GM19455 (cell line): ENCODE data around the gene H2BK1.

ENCODE experiments used
- ATAC-seq: cut with Tn5 transposase; IDR thresholded peaks from one replicate; pipeline ENCODE4 v1.9.1; 2021; ENCODE audit not compliant: unreplicated experiment

H2BK1 gene

DNA sequence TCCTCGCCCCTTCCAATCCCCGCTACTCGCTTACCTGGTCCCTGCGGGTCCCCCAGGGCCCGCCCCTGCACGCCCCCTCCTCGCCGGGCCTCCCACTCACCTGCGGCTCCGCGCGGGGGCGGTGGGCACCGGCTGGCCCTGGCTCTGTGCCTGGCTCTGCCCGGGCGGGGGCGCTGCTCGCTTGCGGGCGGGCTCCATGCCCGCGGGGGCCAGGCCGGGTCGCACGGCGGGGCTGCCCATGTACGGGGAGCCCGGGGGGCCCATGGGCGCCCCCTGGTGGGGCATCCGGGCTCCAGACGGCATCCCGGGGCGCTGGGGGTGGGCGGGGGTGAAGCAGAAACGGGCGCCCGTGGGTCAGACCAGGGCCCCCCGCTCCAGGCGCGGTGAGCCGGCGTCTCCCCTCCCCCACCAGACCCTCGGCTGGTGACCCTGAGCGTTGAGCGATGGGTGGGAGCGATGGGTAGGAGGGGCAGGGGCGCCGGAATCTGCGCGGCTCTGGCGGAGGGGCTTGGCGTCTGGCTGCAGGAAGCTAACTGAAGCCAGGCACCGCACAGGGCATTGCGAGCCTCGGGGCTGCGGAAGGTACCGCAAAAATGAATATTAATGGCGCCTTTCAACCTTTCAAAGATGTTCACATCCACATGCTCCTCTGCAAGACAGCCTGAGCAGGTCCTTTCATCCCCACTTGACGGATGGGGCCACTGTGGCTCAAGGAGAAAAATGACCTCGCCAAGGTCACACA is 35.2 kb upstream of the H2BK1 start:
- no peak for ATAC-seq

DNA sequence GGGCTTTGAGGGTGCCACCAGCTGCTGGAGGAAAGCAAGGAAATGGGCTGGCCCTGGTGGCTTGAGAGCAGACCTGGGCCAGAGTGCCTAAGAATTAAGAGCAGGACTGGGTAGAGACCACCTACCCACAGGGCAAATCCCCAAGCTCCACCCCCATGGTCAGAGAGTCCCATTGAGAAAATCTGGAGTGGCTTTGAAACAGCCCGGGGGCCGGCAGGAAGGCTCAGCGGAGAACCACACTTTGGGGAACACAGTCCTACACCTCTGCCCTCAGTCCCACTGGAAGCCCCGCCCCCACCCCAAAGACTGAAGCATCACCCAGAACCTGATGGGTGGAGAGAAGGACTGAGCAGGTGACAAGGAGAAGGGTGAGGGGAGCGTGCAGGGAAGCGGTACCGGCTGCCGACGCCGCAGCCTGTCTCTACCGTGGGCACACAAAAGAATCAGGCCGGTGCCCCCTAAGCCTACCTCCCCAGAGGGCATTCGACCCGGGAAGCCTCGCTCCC is 34.6 kb upstream of the H2BK1 start:
- ATAC-seq: no peak

DNA sequence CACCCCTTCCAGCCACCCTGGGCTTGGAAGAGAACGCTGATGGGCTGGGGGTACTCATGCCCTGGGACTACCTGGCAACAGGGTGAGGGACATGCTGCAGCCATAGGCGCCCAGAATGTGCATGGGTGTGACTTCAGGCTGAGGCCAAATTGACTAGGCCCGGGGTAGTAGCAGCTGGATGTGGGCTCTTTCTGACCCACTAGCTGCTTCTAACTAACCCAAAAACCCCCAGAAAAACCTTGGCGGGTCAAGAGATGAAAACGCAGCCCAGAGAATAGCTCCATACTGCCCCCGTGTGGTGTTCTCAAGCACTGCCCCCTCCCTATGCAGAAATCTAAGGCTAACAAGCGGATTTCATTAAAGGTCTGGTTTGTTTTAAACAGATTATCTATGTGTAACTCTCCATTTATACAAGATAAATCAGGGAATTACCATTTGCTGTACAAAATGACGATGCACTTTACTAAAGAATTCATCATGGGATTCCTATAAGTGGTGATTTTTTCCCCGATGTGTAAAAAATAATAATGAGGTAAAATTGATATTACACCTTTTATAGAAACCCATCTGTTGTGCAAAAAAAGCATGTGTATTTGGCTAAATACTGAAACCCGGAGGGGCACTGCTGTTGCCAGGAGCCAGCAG is 34.0 kb upstream of the H2BK1 start:
- no peak for ATAC-seq

DNA sequence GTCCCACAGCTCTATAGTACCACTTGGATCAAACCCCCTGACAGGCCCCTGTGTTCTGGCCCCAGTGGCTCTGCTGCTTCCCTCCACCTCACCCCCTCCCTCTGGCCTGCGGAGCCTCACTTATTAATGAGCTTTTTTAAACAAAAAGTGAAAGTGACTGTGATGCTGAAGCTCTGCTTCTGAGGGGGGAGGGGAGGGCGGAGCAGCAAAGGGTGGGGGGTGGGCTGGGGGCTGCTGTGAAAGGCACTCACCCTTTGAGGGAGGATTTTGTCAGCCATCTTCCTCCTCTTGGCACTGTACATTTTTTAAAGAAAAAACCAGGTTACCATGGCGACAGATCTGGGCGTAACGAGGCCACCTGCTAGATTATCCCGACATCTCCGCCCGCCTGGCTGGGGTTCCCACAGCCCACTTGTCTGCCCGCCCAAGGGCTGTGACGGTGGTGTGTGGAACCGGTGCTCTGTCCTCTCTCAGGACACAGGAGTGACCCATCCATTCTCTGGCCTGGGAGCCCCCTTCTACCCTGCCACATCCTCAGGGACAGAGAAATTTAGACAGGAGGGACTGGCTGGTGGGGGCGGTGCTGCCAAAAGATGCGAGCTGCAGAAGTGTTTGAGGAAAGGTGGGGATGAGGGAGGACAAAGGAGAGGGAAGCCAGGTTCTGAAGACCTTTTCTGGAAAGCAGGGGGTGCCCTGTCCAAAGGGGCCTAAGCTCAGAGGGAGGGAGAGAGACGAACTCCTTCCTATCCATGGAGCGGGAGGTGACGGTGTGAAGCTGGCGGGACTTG is 33.3 kb upstream of the H2BK1 start:
- ATAC-seq: no peak

DNA sequence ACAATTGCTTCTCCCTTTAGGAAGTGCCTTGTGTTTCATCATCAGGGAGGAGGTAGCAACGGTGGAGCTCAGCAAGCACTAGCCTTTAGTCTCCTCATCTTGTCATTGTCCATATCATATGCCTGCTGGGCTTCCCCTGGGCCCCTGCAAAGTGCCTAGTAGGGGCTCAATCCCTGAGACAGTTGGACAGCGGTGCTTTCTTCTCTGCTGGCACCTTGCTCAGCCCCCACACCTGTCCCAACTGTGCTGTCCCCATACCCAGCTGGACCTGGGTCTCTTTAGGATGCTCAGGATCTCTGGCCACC is 32.7 kb upstream of the H2BK1 start:
- ATAC-seq: no peak

DNA sequence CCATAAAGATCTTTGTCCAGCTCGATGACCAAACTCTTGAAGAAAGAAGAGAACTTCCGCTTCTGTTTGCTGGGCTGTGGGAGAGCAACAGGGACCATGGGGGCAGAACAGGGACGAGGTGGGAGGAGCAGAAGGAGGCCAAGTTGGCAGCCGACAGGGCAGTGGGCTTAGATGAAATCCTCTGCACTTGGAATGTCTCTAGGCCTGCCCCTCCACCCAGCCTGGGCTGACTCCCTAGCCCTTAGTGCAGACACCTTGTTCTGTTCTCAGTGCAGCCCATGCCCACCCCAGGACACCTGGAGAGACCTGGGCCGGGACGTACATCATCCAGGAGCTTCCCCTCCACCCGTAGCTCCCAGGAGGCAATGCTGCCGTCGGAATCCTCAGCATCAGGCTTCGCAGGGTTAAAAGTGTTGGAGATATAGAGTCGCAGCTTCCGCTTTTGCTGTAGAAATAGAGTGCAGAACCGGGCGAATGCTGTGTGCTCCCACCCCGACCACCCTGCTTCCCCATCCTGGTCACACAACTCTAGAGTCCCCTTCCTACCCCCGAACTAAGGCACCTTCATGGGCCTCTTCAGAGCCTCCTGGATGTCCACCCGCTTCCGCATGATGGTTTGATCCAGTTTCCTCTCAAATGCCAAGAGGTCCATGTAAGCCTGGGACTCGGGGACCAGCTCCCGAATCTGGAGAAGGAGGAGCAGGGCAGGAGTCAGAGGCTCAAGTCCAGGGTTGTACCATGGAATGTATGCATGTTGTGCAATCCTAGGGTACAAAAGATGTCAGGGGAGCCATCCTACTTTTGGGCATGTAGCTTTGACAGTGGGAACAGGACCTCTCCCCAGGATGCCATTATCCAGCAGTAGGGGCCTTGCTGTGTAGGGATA is 32.1 kb upstream of the H2BK1 start:
- ATAC-seq: no peak

DNA sequence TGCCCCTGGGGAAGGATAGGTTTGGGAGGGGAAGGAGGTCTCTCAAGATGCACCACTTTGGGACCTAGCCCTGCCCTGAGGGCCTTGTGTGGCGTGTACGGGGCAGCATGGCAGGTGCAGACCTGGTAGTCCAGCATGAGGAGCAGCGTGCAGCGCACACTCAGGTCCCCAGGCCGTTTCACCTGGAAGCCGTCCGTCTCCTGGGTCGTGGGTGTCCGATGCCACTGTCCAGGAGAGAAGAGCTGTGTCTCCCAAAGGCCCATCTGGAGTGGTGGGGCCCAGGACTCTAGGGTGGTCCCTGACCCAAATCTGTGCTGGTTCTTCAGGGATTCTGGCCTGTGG is 31.4 kb upstream of the H2BK1 start:
- no peak for ATAC-seq

DNA sequence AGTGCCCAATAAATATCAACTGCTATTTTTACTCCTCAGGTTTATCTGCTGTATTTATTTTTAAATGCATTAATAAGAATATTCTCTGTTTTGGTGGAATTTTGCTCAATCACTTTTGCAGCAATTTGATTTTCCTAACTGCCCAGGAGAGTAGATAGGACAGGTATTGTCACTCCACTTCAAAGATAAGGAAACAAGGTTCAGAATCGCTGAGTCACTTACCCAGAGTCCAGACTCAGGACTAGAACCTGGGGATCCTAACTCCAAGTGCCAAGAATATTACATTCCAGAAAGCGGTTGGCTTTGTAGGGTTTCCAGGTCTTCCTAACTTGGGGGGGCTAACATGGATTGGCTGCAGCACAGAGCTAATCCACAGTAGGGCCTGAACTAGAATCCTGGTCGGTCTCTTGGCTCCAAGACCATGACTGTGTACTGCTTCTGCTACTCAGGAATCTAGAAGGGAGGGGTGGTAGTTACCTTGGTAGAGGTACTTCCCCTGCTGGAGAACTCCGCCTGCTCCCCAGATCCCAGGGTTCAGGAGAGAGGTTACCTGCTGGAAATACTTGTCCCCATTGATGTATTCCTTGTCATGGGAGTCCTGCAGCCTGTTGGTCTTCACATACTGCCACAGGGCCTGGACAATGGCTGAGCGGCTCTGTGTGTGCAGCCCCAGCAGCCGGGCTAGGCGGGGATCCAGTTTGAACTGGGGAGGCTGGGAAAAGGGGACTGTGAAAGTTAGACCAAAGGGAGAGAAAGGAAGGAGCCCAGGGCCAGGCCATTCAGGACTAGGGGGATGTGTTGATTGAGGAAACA is 30.9 kb upstream of the H2BK1 start:
- no peak for ATAC-seq

DNA sequence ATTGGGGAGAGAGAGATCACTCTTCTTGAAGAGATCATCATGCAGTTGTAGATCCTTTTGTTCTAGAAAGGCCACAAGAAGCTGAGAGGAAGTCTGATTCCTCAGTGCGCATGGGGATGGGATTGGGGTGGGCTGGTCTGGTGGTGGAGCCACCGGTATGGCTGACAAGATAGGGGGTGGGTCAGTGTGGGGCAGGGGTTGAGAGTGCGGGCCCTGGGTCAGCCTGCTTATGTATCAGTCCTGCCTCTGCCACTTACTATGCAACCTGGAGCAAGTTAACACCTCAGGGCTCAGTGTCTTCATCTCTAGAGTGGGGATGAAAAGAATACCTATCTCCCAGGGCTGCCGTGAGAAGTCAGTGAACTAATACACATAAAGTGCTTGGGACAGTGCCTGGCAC is 30.2 kb upstream of the H2BK1 start:
- ATAC-seq: no peak

DNA sequence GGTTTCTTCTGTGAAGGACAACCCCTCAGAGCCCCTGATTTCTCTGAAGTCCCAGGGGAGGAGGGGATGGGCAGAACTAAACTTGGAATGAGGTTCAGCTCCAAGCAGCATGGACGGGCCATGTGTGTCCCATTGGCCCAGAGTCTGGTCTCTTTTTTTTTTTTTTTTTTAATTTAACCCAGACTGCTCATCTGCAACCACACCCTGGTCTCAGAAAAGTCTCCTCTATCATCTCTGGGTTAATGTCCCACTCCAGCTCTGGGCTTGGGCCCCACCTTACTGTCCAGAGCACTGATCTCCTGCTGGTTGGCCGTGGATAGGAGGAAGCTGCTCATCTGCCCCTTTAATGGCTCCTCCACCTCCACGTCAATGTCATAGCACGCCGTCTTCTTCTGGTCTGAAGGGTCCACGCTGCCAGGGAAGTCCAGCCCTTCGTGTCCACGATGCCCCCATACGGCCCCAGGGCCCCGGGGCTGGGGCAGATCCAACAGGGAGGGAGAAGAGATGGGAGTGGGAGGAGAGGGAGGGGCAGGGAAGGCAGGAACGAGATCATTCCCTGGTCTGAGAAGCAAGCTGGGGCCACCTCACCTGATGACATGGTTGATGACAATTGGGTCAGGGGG is 29.7 kb upstream of the H2BK1 start:
- no peak for ATAC-seq

DNA sequence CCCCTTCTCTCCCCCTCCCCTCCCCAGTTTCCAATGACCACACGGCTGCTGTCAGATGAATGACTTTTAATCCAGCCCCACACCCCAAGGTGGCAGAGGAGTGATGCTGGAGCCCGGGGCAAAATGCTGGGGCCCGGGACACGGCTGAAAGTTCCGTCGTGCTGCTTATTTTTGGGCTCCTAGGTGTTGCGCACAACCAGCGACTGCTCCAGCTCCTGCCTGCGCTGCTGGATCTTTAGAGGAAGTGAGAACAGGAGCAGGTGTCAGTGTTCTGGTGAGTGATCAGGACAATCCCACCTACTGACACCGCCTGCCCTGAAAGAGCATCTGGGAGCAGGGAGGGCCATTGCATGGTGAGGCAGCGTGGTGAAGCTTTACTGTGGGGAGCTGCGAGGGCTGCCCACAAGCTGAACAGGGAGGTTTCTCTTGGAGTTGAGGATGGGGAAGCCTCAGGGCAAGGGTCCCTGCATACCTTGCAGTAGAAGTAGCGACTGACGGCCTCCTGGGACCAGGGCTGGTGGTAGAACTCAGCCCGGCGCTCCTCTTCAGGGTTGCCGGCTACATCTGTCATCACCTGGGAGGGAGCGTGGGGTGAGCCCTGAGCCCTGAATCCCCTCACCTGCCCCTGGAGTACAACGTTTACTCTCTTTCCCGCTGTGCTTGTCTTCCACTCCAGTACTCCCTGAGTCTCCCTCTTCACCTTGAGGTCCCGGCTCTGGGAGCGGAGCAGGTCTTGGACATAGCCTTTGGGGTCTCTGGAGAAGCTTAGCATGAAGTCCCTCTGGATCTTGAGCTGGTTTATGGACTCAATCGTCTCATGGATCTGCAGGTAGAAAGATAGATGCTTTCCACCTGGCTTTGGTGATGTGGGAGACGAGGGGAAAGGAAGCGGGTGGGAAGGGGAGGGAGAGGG is 28.9 kb upstream of the H2BK1 start:
- no peak for ATAC-seq

DNA sequence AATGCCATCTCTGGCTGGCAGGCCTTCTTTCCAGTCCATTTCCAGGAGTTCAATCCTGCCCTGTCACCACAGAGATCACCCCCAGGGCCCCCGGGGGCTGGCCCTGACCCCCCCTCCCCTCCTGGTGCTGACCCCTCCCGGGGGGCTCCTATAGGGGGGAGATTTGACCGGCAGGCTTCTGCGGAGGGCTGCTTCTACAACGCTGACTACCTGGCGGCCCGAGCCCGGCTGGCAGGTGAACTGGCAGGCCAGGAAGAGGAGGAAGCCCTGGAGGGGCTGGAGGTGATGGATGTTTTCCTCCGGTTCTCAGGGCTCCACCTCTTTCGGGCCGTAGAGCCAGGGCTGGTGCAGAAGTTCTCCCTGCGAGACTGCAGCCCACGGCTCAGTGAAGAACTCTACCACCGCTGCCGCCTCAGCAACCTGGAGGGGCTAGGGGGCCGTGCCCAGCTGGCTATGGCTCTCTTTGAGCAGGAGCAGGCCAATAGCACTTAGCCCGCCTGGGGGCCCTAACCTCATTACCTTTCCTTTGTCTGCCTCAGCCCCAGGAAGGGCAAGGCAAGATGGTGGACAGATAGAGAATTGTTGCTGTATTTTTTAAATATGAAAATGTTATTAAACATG is 28.0 kb upstream of the H2BK1 start:
- no peak for ATAC-seq

DNA sequence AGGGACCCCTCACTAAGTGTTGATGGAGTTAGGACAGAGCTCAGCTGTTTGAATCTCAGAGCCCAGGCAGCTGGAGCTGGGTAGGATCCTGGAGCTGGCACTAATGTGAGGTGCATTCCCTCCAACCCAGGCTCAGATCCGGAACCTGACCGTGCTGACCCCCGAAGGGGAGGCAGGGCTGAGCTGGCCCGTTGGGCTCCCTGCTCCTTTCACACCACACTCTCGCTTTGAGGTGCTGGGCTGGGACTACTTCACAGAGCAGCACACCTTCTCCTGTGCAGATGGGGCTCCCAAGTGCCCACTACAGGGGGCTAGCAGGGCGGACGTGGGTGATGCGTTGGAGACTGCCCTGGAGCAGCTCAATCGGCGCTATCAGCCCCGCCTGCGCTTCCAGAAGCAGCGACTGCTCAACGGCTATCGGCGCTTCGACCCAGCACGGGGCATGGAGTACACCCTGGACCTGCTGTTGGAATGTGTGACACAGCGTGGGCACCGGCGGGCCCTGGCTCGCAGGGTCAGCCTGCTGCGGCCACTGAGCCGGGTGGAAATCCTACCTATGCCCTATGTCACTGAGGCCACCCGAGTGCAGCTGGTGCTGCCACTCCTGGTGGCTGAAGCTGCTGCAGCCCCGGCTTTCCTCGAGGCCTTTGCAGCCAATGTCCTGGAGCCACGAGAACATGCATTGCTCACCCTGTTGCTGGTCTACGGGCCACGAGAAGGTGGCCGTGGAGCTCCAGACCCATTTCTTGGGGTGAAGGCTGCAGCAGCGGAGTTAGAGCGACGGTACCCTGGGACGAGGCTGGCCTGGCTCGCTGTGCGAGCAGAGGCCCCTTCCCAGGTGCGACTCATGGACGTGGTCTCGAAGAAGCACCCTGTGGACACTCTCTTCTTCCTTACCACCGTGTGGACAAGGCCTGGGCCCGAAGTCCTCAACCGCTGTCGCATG is 27.2 kb upstream of the H2BK1 start:
- ATAC-seq: no peak

DNA sequence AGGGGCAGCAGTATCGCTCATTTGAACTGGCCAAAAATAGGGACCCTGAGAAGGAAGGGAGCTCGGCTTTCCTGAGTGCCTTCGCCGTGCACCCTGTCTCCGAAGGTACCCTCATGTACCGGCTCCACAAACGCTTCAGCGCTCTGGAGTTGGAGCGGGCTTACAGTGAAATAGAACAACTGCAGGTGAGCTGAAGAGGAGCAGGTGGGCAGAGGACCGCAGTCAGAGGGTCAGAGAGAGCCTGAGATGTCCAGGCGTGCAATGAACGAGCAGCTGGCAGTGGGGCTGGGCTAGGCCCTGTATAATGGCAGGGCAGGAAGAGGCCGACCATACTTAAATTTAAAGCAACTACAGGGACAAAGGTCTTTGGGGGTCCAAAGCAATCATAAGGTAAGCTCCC is 26.1 kb upstream of the H2BK1 start:
- ATAC-seq: no peak

DNA sequence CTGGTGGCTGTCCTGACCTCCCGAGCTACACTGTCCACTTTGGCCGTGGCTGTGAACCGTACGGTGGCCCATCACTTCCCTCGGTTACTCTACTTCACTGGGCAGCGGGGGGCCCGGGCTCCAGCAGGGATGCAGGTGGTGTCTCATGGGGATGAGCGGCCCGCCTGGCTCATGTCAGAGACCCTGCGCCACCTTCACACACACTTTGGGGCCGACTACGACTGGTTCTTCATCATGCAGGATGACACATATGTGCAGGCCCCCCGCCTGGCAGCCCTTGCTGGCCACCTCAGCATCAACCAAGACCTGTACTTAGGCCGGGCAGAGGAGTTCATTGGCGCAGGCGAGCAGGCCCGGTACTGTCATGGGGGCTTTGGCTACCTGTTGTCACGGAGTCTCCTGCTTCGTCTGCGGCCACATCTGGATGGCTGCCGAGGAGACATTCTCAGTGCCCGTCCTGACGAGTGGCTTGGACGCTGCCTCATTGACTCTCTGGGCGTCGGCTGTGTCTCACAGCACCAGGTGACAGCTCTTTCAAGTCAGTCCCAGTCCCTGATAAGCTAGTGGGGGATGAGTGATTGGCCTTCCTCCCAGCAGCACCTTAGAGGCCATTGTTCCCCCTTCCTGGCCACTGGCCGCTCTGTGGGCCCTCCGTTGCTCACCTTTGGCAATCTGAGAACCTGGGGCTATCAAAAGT is 25.0 kb upstream of the H2BK1 start:
- ATAC-seq: no peak

DNA sequence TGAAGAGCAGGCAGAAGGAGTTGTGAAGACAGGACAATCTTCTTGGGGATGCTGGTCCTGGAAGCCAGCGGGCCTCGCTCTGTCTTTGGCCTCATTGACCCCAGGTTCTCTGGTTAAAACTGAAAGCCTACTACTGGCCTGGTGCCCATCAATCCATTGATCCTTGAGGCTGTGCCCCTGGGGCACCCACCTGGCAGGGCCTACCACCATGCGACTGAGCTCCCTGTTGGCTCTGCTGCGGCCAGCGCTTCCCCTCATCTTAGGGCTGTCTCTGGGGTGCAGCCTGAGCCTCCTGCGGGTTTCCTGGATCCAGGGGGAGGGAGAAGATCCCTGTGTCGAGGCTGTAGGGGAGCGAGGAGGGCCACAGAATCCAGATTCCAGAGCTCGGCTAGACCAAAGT is 23.5 kb upstream of the H2BK1 start:
- no peak for ATAC-seq
